Calu3 (cell line): ENCODE data around the gene SCN9A. TPM values are rescaled to one million over a fixed set of nuclear protein-coding genes. Genes with fewer than 3 reads are reported as not detected.

Experiments used
- BruUV-seq: library from RNA; stranded (reverse); fragments of 400-500 nt; replicated peaks from 2 replicates; lab custom pipeline; 2021; lab: Mats Ljungman, UMichigan
- CTCF ChIA-PET: fragments of 300-600 bp; sonication (Branson Sonifier 250); formaldehyde crosslinking; loops from one replicate; lab custom pipeline; 2022; ENCODE audit warnings: antibody characterized with exemption; lab: Charles Lee
- DNase-seq: peaks from one replicate; pipeline ENCODE4 v3.0.0; 2022
- H3K27ac Mint-ChIP-seq: one replicate; pipeline ENCODE4 v1.8.0; 2022; ENCODE audit warnings: mixed read lengths; ENCODE audit not compliant: unreplicated experiment
- H3K27me3 Mint-ChIP-seq: one replicate; pipeline ENCODE4 v1.8.0; 2022; ENCODE audit warnings: mixed read lengths; ENCODE audit not compliant: unreplicated experiment
- H3K36me3 Mint-ChIP-seq: one replicate; pipeline ENCODE4 v1.8.0; 2022; ENCODE audit warnings: mild to moderate bottlenecking, moderate library complexity, mixed read lengths; ENCODE audit not compliant: insufficient read depth, unreplicated experiment
- H3K4me1 Mint-ChIP-seq: one replicate; pipeline ENCODE4 v1.8.0; 2022; ENCODE audit warnings: mild to moderate bottlenecking, low read depth, mixed read lengths; ENCODE audit not compliant: unreplicated experiment
- H3K4me3 Mint-ChIP-seq: one replicate; pipeline ENCODE4 v1.8.0; 2022; ENCODE audit warnings: mild to moderate bottlenecking, low read depth, moderate library complexity, mixed read lengths; ENCODE audit not compliant: unreplicated experiment
- H3K9me3 Mint-ChIP-seq: one replicate; pipeline ENCODE4 v1.8.0; 2022; ENCODE audit warnings: low read depth, mixed read lengths; ENCODE audit not compliant: unreplicated experiment
- CTCF ChIP-seq: fragments of 200-600 bp; IDR thresholded peaks from one replicate; pipeline ENCODE4 v1.8.0; 2022; ENCODE audit warnings: antibody characterized with exemption; ENCODE audit not compliant: unreplicated experiment
- intact Hi-C: fragments of 100-400 bp; cut with micrococcal nuclease; formaldehyde crosslinking; loops from one replicate; pipeline ENCODE4 v1.10.0; 2022; ENCODE audit not compliant: unreplicated experiment
- total RNA-seq: library from RNA; stranded (reverse); gene quantifications from 2 replicates; pipeline ENCODE4 v1.2.3, GENCODE V29; 2022

SCN9A gene
- total RNA-seq, 1 experiment from 2014 or later: 8.5 TPM

GRCh38 chr2:166256896-166257295 lies 118.8 kb downstream of the SCN9A start:
- BruUV-seq: no TSS peak
- CTCF ChIA-PET: no interaction called here
- Mint-ChIP-seq H3K27ac (no peak overlapping the region), H3K4me3 (no peak overlapping the region), H3K9me3 (no peaks in the 10 kb centered on the region), H3K27me3 (no peaks in the 10 kb centered on the region), H3K36me3 (no peaks in the 10 kb centered on the region), H3K4me1 (no peaks in the 10 kb centered on the region)
- no peak for DNase-seq
- TF ChIP-seq CTCF: no peak
- intact Hi-C loops: loop anchor here (1.0 kb wide), 1 partner anchor 33 kb away; no protein-coding TSS in a partner anchor

GRCh38 chr2:166249318-166249717 lies 126.4 kb downstream of the SCN9A start:
- intact Hi-C loops: no loop called here
- Mint-ChIP-seq H3K4me1 (peaks cover 3% of the 10 kb centered on the region), H3K4me3 (no peak overlapping the region), H3K27me3 (no peaks in the 10 kb centered on the region), H3K36me3 (no peaks in the 10 kb centered on the region), H3K9me3 (no peaks in the 10 kb centered on the region), H3K27ac (no peak overlapping the region)
- no peak for TF ChIP-seq CTCF
- no peak for DNase-seq
- CTCF ChIA-PET: no interaction called here
- no TSS peak for BruUV-seq

GRCh38 chr2:166246901-166247300 lies 128.8 kb downstream of the SCN9A start:
- TF ChIP-seq CTCF: no peak
- H3K36me3 Mint-ChIP-seq: no peaks in the 10 kb centered on the region
- no peaks in the 10 kb centered on the region for H3K9me3 Mint-ChIP-seq
- H3K27me3 Mint-ChIP-seq: no peaks in the 10 kb centered on the region
- no peak overlapping the region for H3K4me3 Mint-ChIP-seq
- no peak for DNase-seq
- H3K27ac Mint-ChIP-seq: no peak overlapping the region
- CTCF ChIA-PET: interaction anchor here (0.7 kb wide), 1 partner anchor 54 kb away, joined by 4 read pairs; no protein-coding TSS in a partner anchor
- H3K4me1 Mint-ChIP-seq: peaks cover 16% of the 10 kb centered on the region
- intact Hi-C loops: no loop called here
- BruUV-seq: no TSS peak

- TF ChIP-seq CTCF: no peak
- H3K4me3 Mint-ChIP-seq: no peak overlapping the region
- no TSS peak for BruUV-seq
- no peaks in the 10 kb centered on the region for H3K27me3 Mint-ChIP-seq
- H3K9me3 Mint-ChIP-seq: no peaks in the 10 kb centered on the region
- H3K4me1 Mint-ChIP-seq: peaks cover 53% of the 10 kb centered on the region
- CTCF ChIA-PET: no interaction called here
- intact Hi-C loops: loop anchor here (5.0 kb wide), 1 partner anchor 135 kb away; the partner anchor contains the start of gene SCN9A
- peaks cover 5% of the 10 kb centered on the region for H3K36me3 Mint-ChIP-seq
- no peak overlapping the region for H3K27ac Mint-ChIP-seq
- no peak for DNase-seq
Measured at GRCh38 chr2:166242309-166242708, 133.4 kb downstream of the SCN9A start.
